Measurements from ENCODE around the gene ITGB1BP2.

- TF ChIP-seq CTCF (IDR thresholded peaks at IDR 0.05; ENCODE audit: low read depth, low read length) (no peak), POLR2A (IDR thresholded peaks at IDR 0.05; ENCODE audit: extremely low read depth, insufficient read length) (no peak)
These were observed 24.8 kb downstream of the ITGB1BP2 start for GRCh38 chrX:71326394-71326793.
